Endothelial cell of umbilical vein (primary cell): ENCODE results near the gene CCDC80. TPM values are rescaled to one million over a fixed set of nuclear protein-coding genes. Genes with fewer than 3 reads are reported as not detected.

ENCODE experiments used
- BruUV-seq: library from RNA; stranded (reverse); fragments of 400-500 nt; replicated peaks from 2 replicates; lab custom pipeline; 2021; lab: Mats Ljungman, UMichigan
- CTCF ChIA-PET: fragments of 300-600, 350-600 bp; sonication (Branson Sonifier 250); formaldehyde crosslinking; loops from one replicate; lab custom pipeline; 2021; ENCODE audit warnings: antibody characterized with exemption, inconsistent platforms; lab: Charles Lee
- POLR2A ChIA-PET: fragments of 300-600, 350-600 bp; sonication (Branson Sonifier 250); formaldehyde crosslinking; loops from one replicate; lab custom pipeline; 2021; ENCODE audit warnings: antibody characterized with exemption, inconsistent platforms; lab: Charles Lee
- DNase-seq: peaks from one replicate; pipeline ENCODE4 v3.0.0-alpha.2; 2011; ENCODE audit warnings: low read depth, low spot score
- FAIRE-seq: peaks from 2 replicates; lab custom pipeline; 2011; peaks lifted over from hg19 to GRCh38; lab: Jason Lieb, UNC
- H2AFZ ChIP-seq: 2 replicates; pipeline ENCODE4 v1.6.0; 2012; ENCODE audit warnings: low read depth, low read length, control low read depth, inconsistent platforms
- H3K27ac ChIP-seq: 2 replicates; pipeline ENCODE4 v1.5.1; 2011; ENCODE audit warnings: low read depth, mild to moderate bottlenecking, control low read depth, low read length, moderate library complexity; ENCODE audit not compliant: insufficient read depth
- H3K27me3 ChIP-seq, 2 experiments: 2 replicates each; pipeline versions ENCODE4 v1.6.0 to v1.6.1; 2011; ENCODE audit warnings: low read length in 2 of 2, mixed read lengths in 1 of 2; ENCODE audit not compliant: control insufficient read depth in 2 of 2, insufficient read depth in 2 of 2
- H3K36me3 ChIP-seq, 2 experiments: 2 replicates in 1 of 2; 3 replicates in 1 of 2; pipeline ENCODE4 v1.5.1; 2011; ENCODE audit warnings: low read length in 2 of 2, mild to moderate bottlenecking in 1 of 2, moderate library complexity in 1 of 2; ENCODE audit not compliant: control insufficient read depth in 2 of 2, insufficient read depth in 2 of 2; ENCODE audit errors: extremely low read depth in 1 of 2
- H3K4me1 ChIP-seq: 3 replicates; pipeline ENCODE4 v1.5.1; 2011; ENCODE audit warnings: mild to moderate bottlenecking, low read length; ENCODE audit not compliant: control insufficient read depth, insufficient read depth; ENCODE audit errors: extremely low read depth
- H3K4me2 ChIP-seq: 2 replicates; pipeline ENCODE4 v1.6.1; 2011; ENCODE audit warnings: low read length, control low read depth, mixed read lengths; ENCODE audit not compliant: insufficient read depth
- H3K4me3 ChIP-seq, 3 experiments: fragments of 200-600 bp in 1 of 3; sonication (generic), shearing (Covaris generic) in 1 of 3; replicated peaks in 1 of 3; 2 replicates each; pipeline ENCODE4 v1.5.1; 2011 to 2016; ENCODE audit warnings: control low read depth in 3 of 3, low read length in 3 of 3, mild to moderate bottlenecking in 2 of 3, inconsistent platforms in 1 of 3, low read depth in 1 of 3, moderate library complexity in 1 of 3; ENCODE audit not compliant: insufficient read depth in 1 of 3
- H3K79me2 ChIP-seq: 2 replicates; pipeline ENCODE4 v1.6.0; 2012; ENCODE audit warnings: low read length, inconsistent platforms; ENCODE audit not compliant: control insufficient read depth, insufficient read depth
- H3K9ac ChIP-seq: replicated peaks from 2 replicates; pipeline ENCODE3; 2011; ENCODE audit warnings: low read length, control low read depth; ENCODE audit not compliant: insufficient read depth; ENCODE audit errors: extremely low read depth
- H3K9me1 ChIP-seq: replicated peaks from 3 replicates; pipeline ENCODE4 v1.6.0; 2011; ENCODE audit warnings: mild to moderate bottlenecking, low read length; ENCODE audit not compliant: control insufficient read depth, insufficient read depth; ENCODE audit errors: extremely low read depth
- H3K9me3 ChIP-seq: replicated peaks from 2 replicates; pipeline ENCODE4 v1.5.1; 2012; ENCODE audit warnings: low read length, inconsistent platforms; ENCODE audit not compliant: control insufficient read depth, insufficient read depth
- H4K20me1 ChIP-seq: replicated peaks from 2 replicates; pipeline ENCODE3; 2011; ENCODE audit warnings: mild to moderate bottlenecking, low read length; ENCODE audit not compliant: control insufficient read depth, insufficient read depth; ENCODE audit errors: extremely low read depth
- EZH2 ChIP-seq: IDR thresholded peaks from 2 replicates; pipeline ENCODE4 v1.6.1; 2012; ENCODE audit warnings: borderline replicate concordance, low read depth, mild to moderate bottlenecking, moderate library complexity, low read length, inconsistent platforms; ENCODE audit not compliant: severe bottlenecking
- FOS ChIP-seq: IDR thresholded peaks from 2 replicates; pipeline ENCODE4 v1.6.1; 2011; ENCODE audit warnings: mild to moderate bottlenecking, low read length, moderate library complexity, borderline replicate concordance; ENCODE audit not compliant: insufficient read depth
- GATA2 ChIP-seq: IDR thresholded peaks from 2 replicates; pipeline ENCODE4 v1.7.0; 2011; ENCODE audit warnings: low read depth, mild to moderate bottlenecking, moderate library complexity, mixed read lengths, low read length; ENCODE audit not compliant: insufficient read length, insufficient read depth
- JUN ChIP-seq: IDR thresholded peaks from 2 replicates; pipeline ENCODE4 v1.6.1; 2011; ENCODE audit warnings: borderline replicate concordance, low read depth; ENCODE audit not compliant: insufficient read length, insufficient read depth
- POLR2A ChIP-seq: IDR thresholded peaks from 2 replicates; pipeline ENCODE4 v1.6.1; 2012; ENCODE audit warnings: low read depth, mild to moderate bottlenecking, control low read depth, low read length
- POLR2AphosphoS5 ChIP-seq: IDR thresholded peaks from 2 replicates; pipeline ENCODE4 v1.6.1; 2012; ENCODE audit warnings: low read depth, mild to moderate bottlenecking, control low read depth, low read length, moderate library complexity; ENCODE audit not compliant: insufficient read depth
- dilution Hi-C: fragments of 300-500 bp; cut with MboI; formaldehyde crosslinking; loops from one replicate; pipeline ENCODE4 v1.15.0; 2019; ENCODE audit warnings: low sequenced_read_pairs; ENCODE audit not compliant: extremely low pct_ligation_motif_present
- intact Hi-C: fragments of 100-400 bp; cut with micrococcal nuclease; formaldehyde crosslinking; loops from one replicate; pipeline ENCODE4 v1.10.0; 2022
- polyA plus RNA-seq, 4 experiments: library from polyadenylated mRNA; depleted of rRNA in 3 of 4; stranded (reverse) in 3 of 4; unstranded in 1 of 4; fragments of >200 nt; gene quantifications; 2 replicates each; pipeline versions ENCODE4 v1.2.1 to v1.2.3, GENCODE V29; 2011 to 2012; ENCODE audit warnings: missing spikeins in 1 of 4
- total RNA-seq: library from RNA; stranded (reverse); gene quantifications from 2 replicates; pipeline ENCODE4 v1.2.3, GENCODE V29; 2021
- TF ChIP-seq, protein P1 (sequence below): IDR thresholded peaks from 2 replicates; pipeline ENCODE4 v1.6.1; 2011; ENCODE audit not compliant: insufficient read depth, insufficient read length

Gene CCDC80
- total and polyA plus RNA-seq, 2 donors (not counting 3 experiments of a cell fraction or from before 2014, with no cell fraction given): 28.4 to 77.2 TPM

- FAIRE-seq: no peak
- no peak for DNase-seq
- no peak overlapping the region for H3K9ac ChIP-seq
- H3K36me3 ChIP-seq: no peaks in the 10 kb centered on the region
- TF ChIP-seq FOS (no peak), POLR2A (no peak), POLR2AphosphoS5 (no peak), JUN (no peak), GATA2 (no peak)
- TF ChIP-seq, protein P1, sequence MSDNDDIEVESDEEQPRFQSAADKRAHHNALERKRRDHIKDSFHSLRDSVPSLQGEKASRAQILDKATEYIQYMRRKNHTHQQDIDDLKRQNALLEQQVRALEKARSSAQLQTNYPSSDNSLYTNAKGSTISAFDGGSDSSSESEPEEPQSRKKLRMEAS: no peak
- no peaks in the 10 kb centered on the region for H3K9me3 ChIP-seq
- H3K4me3 ChIP-seq: no peak overlapping the region
- dilution Hi-C loops (no loop called here), intact Hi-C loops (no loop called here)
- CTCF ChIA-PET: interaction anchor here (1.3 to 6.0 kb wide), 6 partner anchors 10 to 341 kb away, joined by 4 to 100 read pairs (median 10); no protein-coding TSS in a partner anchor
- no peaks in the 10 kb centered on the region for H4K20me1 ChIP-seq
- no TSS peak for BruUV-seq
- H2AFZ ChIP-seq: no peak overlapping the region
- no peaks in the 10 kb centered on the region for H3K27me3 ChIP-seq
- H3K4me2 ChIP-seq: no peak overlapping the region
- no peaks in the 10 kb centered on the region for H3K9me1 ChIP-seq
- H3K4me1 ChIP-seq: peaks cover 35% of the 10 kb centered on the region
- no peak overlapping the region for H3K27ac ChIP-seq
- POLR2A ChIA-PET: interaction anchor here (0.9 to 1.3 kb wide), 2 partner anchors 10 to 33 kb away, joined by 3 to 4 read pairs; no protein-coding TSS in a partner anchor
- no peaks in the 10 kb centered on the region for H3K79me2 ChIP-seq
These were observed 2.5 kb downstream of the CCDC80 start for GRCh38 chr3:112638327-112639020.

GRCh38 chr3:112637700-112638099, 3.2 kb downstream of the CCDC80 start:
- H3K9me3 ChIP-seq: no peaks in the 10 kb centered on the region
- H3K27ac ChIP-seq: no peak overlapping the region
- H4K20me1 ChIP-seq: no peaks in the 10 kb centered on the region
- no peaks in the 10 kb centered on the region for H3K27me3 ChIP-seq
- no peak overlapping the region for H3K9ac ChIP-seq
- intact Hi-C loops: no loop called here
- BruUV-seq: no TSS peak
- dilution Hi-C loops: no loop called here
- peaks cover 37% of the 10 kb centered on the region for H3K4me1 ChIP-seq
- H3K4me2 ChIP-seq: no peak overlapping the region
- TF ChIP-seq EZH2 (no peak), POLR2AphosphoS5 (no peak)
- no peak for DNase-seq
- POLR2A ChIA-PET: interaction anchor here (0.9 to 1.1 kb wide), 2 partner anchors 33 to 55 kb away, joined by 3 read pairs; no protein-coding TSS in a partner anchor
- H3K9me1 ChIP-seq: no peaks in the 10 kb centered on the region
- H3K36me3 ChIP-seq: no peaks in the 10 kb centered on the region
- H3K79me2 ChIP-seq: no peaks in the 10 kb centered on the region
- CTCF ChIA-PET: interaction anchor here (1.3 to 2.0 kb wide), 6 partner anchors 9 to 341 kb away, joined by 4 to 18 read pairs (median 6); no protein-coding TSS in a partner anchor
- no peak overlapping the region for H3K4me3 ChIP-seq
- H2AFZ ChIP-seq: no peak overlapping the region
- no peak for FAIRE-seq
